ENCODE results near the gene SEC31A.

SEC31A gene

DNA sequence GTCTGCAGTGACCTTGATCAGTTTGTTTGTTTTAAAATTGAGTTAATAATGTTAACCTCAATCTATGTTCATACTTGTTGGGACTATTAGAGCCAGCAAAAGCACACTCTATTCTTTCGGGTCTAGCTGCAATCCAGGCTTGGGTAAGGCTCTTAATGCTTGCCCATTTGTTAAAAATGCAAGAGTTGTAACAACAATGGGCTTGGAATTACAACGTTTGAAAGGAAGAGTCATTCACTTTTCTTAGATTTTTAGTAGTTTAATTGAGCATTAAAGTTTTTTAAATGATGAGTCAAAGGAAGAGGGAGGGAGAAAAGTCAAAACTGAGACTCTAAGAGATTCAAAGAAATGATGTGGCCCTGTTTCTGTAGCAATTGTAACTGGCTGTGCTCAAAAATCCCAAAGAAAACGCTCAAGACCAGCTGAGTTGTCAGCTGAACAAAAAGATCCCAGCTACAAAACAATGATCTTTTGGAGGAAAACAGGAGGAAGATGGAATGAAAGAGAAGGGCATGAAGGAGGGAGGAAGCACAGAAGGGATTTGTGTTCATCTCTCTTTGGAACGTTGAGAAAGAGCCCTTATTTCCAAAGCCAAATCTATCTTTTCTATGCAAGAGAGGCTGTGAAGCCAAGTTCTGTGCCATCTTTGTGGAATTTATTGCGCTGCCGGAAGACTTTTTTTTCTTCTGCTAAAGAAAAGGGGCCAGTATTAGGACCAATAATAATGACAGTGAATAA lies 97.9 kb downstream of the SEC31A start:
- DNase-seq (ENCODE audit: low read depth) = no peak

DNA sequence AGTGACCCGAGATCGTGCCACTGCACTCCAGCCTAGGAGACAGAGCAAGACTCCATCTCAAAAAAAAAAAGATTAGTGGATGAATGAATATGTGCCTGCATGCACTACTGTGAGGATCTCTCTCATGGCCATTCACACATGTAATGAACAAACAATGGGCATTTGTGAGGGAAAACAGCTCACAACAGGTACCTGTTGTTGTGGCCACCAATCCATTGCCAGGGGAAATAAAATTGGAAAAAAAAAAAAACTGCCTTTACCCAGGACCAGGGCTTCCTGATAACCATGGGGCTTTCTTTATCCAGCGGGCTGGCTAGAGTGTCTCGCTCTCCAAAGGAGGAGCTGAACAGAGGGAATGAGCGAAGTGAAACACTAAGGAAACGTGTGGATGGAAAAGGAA lies 99.8 kb downstream of the SEC31A start:
- no peak for DNase-seq (ENCODE audit: low read depth)

DNA sequence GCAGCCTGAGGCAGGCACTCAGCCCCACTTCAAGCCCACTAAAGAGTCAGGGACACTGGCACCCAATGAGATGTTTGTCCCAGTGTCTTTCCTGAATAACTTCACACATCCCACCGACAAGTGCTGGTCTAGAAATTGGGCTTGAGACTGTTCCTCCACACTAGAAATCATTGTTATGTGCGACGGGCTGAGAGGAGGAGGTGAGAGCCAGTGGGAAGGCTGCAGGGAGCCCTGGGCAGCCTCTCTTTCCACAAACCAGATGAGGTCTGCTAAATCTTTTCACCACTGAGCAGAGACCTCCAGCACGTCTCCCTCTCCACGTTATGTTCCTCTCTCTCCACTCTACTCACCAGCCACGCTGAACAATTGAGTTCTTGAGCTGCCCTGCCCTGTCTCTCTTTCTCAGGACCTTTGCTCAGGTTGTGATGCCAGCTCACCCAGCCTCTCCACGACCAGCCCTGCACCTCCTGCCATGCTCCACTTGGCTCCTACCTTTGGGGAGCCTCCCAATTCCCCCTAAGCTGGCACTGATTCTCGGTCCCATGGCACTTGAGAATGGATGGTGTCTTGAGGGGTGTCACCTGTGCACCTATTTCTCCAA lies 100.8 kb downstream of the SEC31A start:
- no peak for DNase-seq (ENCODE audit: low read depth)

GRCh38 chr4:82789025-82789776 lies 101.8 kb downstream of the SEC31A start:
- no peak for DNase-seq (ENCODE audit: low read depth)

- DNase-seq (ENCODE audit: low read depth) = no peak
Observed at GRCh38 chr4:82787342-82787741, 103.6 kb downstream of the SEC31A start.

DNA sequence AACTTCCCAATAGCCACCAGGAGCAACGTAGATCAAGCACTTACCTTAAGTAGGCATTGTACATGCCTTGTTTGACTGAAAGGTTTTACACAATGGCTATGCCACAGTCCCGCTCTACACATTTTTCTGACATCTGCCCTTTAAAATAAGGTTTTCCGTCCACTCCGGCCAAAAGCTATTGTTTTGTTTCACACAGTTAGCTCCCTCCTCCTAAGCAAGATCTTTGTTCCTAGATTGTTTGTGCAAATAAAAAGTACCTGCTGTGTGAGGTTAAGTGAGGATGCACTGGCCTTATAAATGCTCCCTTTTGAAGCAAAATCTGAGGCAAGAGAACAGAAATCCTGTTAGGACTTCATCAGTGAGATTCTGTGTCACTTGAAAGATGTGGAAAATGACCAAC lies 104.1 kb downstream of the SEC31A start:
- DNase-seq (ENCODE audit: low read depth) = no peak

DNA sequence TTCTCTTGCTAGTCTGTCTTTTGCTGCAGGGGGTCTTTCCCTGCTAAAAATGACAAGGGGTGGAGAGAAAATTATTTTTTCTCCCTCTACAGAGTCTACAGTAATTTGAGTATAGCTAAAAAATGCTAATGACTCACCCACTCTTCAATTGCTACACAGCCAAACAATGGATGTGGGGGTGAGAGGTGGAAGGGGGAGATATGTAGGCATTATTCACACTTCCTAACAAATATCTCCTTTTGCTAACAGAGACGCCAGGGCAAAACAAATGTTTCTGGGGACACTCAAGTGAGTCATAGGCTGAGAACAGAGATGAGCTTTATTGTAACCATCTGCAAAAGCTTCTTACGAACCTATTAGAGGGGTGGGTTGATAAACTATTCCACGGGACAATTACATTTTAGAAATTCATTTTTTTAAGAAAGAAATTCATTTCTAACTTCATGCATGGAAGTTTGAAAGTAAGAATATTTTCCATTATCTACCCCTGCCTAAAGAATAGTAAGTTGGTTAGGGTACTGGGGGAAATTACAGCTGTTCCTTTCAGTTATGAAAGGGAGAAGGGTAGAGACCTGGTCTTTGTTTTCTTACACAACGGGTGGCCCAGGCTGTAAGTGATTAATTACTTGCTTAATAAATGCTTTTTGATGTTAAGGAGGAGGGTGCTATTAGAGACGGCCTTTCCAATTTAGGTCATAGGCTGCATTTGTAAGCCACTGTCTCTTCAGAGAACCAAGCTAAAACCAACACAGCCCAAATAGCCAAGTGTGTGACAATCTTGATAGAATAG lies 105.1 kb downstream of the SEC31A start:
- no peak for DNase-seq (ENCODE audit: low read depth)

GRCh38 chr4:82784681-82785610 lies 106.0 kb downstream of the SEC31A start:
- DNase-seq (ENCODE audit: low read depth) = no peak

- no peak for DNase-seq (ENCODE audit: low read depth)
Observed at GRCh38 chr4:82782626-82783345, 108.2 kb downstream of the SEC31A start.

- no peak for DNase-seq (ENCODE audit: low read depth)
Observed at GRCh38 chr4:82780752-82781231, 110.2 kb downstream of the SEC31A start.

DNA sequence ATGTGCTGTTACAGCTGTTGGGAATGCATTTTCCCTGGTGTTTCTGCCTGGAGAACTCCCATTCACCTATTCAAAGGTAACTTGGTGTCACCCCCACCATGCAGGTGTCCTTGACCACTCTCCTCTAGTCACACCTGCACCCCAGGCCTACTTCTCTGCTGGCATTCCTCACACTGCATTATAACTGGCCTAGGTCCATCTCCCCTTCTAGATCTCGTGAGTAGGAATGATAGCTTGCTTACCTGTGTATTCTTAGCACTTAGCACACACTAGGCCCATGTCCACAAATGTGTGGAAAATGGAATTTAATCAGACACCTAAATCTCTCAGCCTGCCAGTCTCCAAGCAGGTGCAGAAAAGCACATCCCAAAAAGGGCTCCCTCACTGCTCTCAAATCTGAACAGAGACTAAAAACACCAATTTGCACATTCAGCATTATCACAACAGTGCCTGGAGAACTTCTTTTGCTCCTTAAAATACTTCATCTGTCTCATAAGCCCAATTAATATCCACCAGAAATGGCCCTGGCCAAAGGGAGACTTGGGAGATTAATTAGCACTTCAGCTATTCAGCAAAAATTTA lies 110.7 kb downstream of the SEC31A start:
- DNase-seq (ENCODE audit: low read depth) = no peak

GRCh38 chr4:82779032-82779431 lies 111.9 kb downstream of the SEC31A start:
- no peak for DNase-seq (ENCODE audit: low read depth)

DNA sequence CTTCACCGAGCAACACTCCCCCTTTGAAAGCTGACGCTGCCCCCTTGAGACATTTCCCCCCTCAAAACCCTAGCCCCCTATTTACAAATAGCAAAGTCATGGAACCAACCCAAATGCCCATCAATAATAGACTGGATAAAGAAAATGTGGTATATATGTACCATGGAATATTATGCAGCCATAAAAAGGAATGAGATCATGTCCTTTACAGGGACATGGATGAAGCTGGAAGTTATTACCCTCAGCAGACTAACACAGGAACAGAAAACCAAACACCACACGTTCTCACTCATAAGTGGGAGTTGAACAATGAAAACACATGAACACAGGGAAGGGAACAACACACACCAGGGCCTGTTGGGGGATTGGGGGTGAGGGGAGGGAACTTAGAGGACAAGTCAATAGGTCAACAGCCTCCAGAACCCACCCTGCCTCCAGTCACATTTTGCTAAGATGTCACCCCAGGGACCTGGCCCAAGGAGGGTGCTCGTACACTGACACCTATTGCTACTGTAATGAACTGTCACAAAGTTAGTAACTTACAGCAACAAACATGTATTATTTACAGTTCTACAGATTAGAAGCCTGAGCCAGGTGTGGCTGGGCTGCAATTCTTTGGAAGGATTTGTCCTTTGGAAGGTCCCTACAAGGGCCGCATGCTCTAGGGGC lies 113.0 kb downstream of the SEC31A start:
- no peak for DNase-seq (ENCODE audit: low read depth)

DNA sequence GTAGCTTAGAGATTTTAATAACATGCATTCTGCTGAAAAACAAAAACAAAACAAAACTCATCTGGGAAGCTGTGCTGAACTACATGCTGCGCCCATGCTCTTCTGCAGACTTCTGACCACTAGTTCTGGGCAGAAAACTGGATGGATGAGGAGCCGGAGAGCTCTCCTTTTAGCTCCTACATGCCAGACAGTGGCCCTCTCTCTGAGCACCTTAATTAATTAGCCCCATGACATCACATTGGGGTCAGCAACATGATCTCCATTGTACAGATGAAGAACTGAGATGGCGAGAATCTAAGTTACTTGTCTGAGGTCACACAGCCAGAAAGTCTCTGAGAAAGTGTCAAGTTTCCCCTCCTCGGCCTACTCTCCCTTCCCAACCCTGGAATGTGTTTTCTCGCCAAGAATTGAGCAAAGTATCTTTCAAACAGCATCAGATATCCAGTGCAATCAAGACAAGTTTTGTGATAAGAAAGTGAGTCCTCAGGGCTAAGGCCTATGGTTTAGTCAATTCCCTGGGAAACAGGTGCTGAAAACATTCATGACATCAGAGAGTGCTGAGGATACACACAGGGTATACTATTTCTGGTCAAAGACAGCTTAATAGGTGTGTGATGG lies 113.9 kb downstream of the SEC31A start:
- DNase-seq (ENCODE audit: low read depth) = no peak

GRCh38 chr4:82775243-82775642 lies 115.7 kb downstream of the SEC31A start:
- DNase-seq (ENCODE audit: low read depth) = no peak

- DNase-seq (ENCODE audit: low read depth) = no peak
Observed at GRCh38 chr4:82774711-82775171, 116.2 kb downstream of the SEC31A start.

DNA sequence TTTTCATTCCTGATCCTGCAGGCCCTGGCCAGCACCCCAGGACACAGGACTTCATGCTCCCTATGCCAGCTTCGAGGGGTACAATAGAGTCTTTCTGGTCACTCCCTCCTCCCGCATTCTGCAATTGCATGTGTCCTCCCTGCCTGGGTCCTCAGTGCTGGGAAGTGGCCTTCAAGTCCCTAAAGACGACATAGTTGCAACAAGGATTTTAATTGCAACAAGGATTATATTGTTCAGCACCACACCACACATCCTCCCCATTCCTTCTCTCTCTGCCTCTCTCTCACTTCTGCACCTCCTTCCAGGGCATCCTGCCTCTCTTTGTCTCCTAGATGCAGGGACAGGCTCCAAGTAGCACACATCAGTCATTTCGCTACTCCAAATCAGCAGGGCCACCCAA lies 117.9 kb downstream of the SEC31A start:
- DNase-seq (ENCODE audit: low read depth) = no peak

- DNase-seq (ENCODE audit: low read depth) = no peak
Observed at GRCh38 chr4:82770607-82771006, 120.3 kb downstream of the SEC31A start.

All from T follicular helper cell (primary cell).